PC-9 (cell line): ENCODE data around the gene NECAB2. TPM values are rescaled to one million over a fixed set of nuclear protein-coding genes. Genes with fewer than 3 reads are reported as not detected.

Experiments
- BruUV-seq: library from RNA; stranded (reverse); fragments of 400-500 nt; replicated peaks from 2 replicates; lab custom pipeline; 2021; lab: Mats Ljungman, UMichigan
- CTCF ChIA-PET: fragments of 300-600 bp; sonication (Branson Sonifier 250); formaldehyde crosslinking; loops from one replicate; lab custom pipeline; 2022; ENCODE audit warnings: antibody characterized with exemption; lab: Charles Lee
- POLR2A ChIA-PET: fragments of 300-600 bp; sonication (Branson Sonifier 250); formaldehyde crosslinking; loops from one replicate; lab custom pipeline; 2022; ENCODE audit warnings: antibody characterized with exemption; ENCODE audit not compliant: unreplicated experiment; lab: Charles Lee
- DNase-seq, 2 experiments: peaks; one replicate each; pipeline versions ENCODE4 v3.0.0 to v3.0.0-alpha.2; 2015 to 2022; ENCODE audit warnings: mixed read lengths in 1 of 2
- H2AFZ ChIP-seq: fragments of 200-600 bp; sonication (generic); 2 replicates; pipeline ENCODE4 v1.8.1; 2017; ENCODE audit warnings: antibody characterized with exemption
- H3F3A ChIP-seq: fragments of 200-600 bp; sonication (generic); 2 replicates; pipeline ENCODE4 v1.8.1; 2017; ENCODE audit warnings: antibody characterized with exemption, mild to moderate bottlenecking, low read depth; ENCODE audit not compliant: insufficient read depth
- H3K27ac ChIP-seq: fragments of 200-600 bp; sonication (generic); 2 replicates; pipeline ENCODE4 v1.6.1; 2016; ENCODE audit warnings: mixed run types
- H3K27me3 ChIP-seq: fragments of 200-600 bp; sonication (generic); 2 replicates; pipeline ENCODE4 v1.6.1; 2016; ENCODE audit warnings: low read depth, mixed run types; ENCODE audit not compliant: insufficient read depth
- H3K36me3 ChIP-seq: fragments of 200-600 bp; sonication (generic); 2 replicates; pipeline ENCODE4 v1.6.1; 2016; ENCODE audit warnings: low read depth, mixed run types
- H3K4me1 ChIP-seq: fragments of 200-600 bp; sonication (generic); replicated peaks from 2 replicates; pipeline ENCODE4 v1.6.1; 2016; ENCODE audit warnings: mixed run types; ENCODE audit not compliant: insufficient read depth
- H3K4me2 ChIP-seq: fragments of 200-600 bp; sonication (generic); 2 replicates; pipeline ENCODE4 v1.6.1; 2017; ENCODE audit warnings: mixed run types
- H3K4me3 ChIP-seq: fragments of 200-600 bp; sonication (generic); 2 replicates; pipeline ENCODE4 v1.6.1; 2016; ENCODE audit warnings: mixed run types
- H3K79me2 ChIP-seq: fragments of 200-600 bp; sonication (generic); 2 replicates; pipeline ENCODE4 v1.6.1; 2017; ENCODE audit warnings: low read depth, mixed run types
- H3K9me2 ChIP-seq: fragments of 200-600 bp; sonication (generic); 2 replicates; pipeline ENCODE4 v1.8.1; 2017; ENCODE audit warnings: mild to moderate bottlenecking; ENCODE audit not compliant: insufficient read depth
- H3K9me3 ChIP-seq: fragments of 200-600 bp; sonication (generic); 2 replicates; pipeline ENCODE4 v1.8.1; 2016; ENCODE audit warnings: low read depth; ENCODE audit not compliant: insufficient read depth
- H4K20me1 ChIP-seq: fragments of 200-600 bp; sonication (generic); 2 replicates; pipeline ENCODE4 v1.8.1; 2017; ENCODE audit not compliant: insufficient read depth
- CTCF ChIP-seq: fragments of 200-600 bp; sonication (generic); conservative IDR thresholded peaks from 2 replicates; pipeline ENCODE4 v1.6.1; 2017; ENCODE audit warnings: mixed run types, antibody characterized with exemption, mild to moderate bottlenecking, moderate library complexity
- EZH2 ChIP-seq: fragments of 200-600 bp; sonication (generic); IDR thresholded peaks from 2 replicates; pipeline ENCODE4 v1.8.0; 2017; ENCODE audit warnings: antibody characterized with exemption, low read depth
- intact Hi-C: fragments of 100-400 bp; cut with micrococcal nuclease; formaldehyde crosslinking; loops from one replicate; pipeline ENCODE4 v1.10.0; 2022; ENCODE audit not compliant: unreplicated experiment
- total RNA-seq: library from RNA; stranded (reverse); gene quantifications from 2 replicates; pipeline ENCODE4 v1.2.3, GENCODE V29; 2021

NECAB2 gene
- total RNA-seq, 1 experiment from 2014 or later = 0.74 TPM

DNA sequence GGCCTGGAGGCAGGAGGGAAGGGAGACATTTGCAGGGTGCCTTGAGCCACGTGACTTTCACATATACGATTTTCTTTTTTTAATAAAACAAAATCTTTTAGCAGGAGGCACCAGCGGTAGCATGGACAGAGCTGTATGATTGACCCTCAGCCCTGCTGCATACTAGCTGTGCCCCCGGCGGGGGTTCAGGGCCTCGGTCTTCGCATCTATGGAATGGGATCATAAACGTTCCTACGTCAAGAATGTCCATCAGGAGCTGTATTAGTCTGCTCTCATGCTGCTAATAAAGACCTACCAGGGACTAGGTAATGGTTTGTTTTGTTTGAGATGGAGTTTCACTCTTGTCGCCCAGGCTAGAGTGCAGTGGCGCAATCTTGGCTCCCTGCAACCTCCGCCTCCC is 47.4 kb downstream of the NECAB2 start:
- Histone ChIP-seq H3K9me3 (peaks cover 4% of the 10 kb centered on the region; the same call in 1 of the 2 replicates), H3K27ac (no peak overlapping the region), H3K27me3 (0 out of 2 replicates have a peak, but pooled peaks cover 7% of the 10 kb centered on the region), H2AFZ (no peak overlapping the region), H3K4me3 (no peak overlapping the region), H3K9me2 (no peaks in the 10 kb centered on the region), H3K4me1 (0 out of 2 replicates have a peak, but pooled peaks cover 3% of the 10 kb centered on the region), H3K4me2 (no peak overlapping the region), H3F3A (no peaks in the 10 kb centered on the region; the same call in none of the 2 replicates), H3K36me3 (no peaks in the 10 kb centered on the region), H3K79me2 (no peaks in the 10 kb centered on the region), H4K20me1 (no peaks in the 10 kb centered on the region)
- CTCF ChIA-PET = no interaction called here
- no peak for DNase-seq
- BruUV-seq = no TSS peak
- TF ChIP-seq CTCF (no peak), EZH2 (no peak)
- POLR2A ChIA-PET = no interaction called here
- intact Hi-C loops = loop anchor here (2.0 kb wide), 1 partner anchor 63 kb away; the partner anchor contains the start of gene OSGIN1

- no peaks in the 10 kb centered on the region for H3K79me2 ChIP-seq
- no peak overlapping the region for H2AFZ ChIP-seq
- H4K20me1 ChIP-seq = no peaks in the 10 kb centered on the region
- H3K27me3 ChIP-seq = peaks cover 16% of the 10 kb centered on the region; the same call in 1 of the 2 replicates
- H3K9me2 ChIP-seq = no peaks in the 10 kb centered on the region
- CTCF ChIA-PET = no interaction called here
- no peak overlapping the region for H3K4me3 ChIP-seq
- peaks cover 11% of the 10 kb centered on the region for H3K9me3 ChIP-seq
- H3K27ac ChIP-seq = no peak overlapping the region
- BruUV-seq = no TSS peak
- TF ChIP-seq EZH2 = no peak
- intact Hi-C loops = no loop called here
- no peaks in the 10 kb centered on the region for H3K36me3 ChIP-seq
- DNase-seq = no peak
- no peak overlapping the region for H3K4me2 ChIP-seq
- no peaks in the 10 kb centered on the region; the same call in none of the 2 replicates for H3F3A ChIP-seq
- H3K4me1 ChIP-seq = 0 out of 2 replicates have a peak, but pooled peaks cover 3% of the 10 kb centered on the region
- POLR2A ChIA-PET = no interaction called here
These were observed 48.4 kb downstream of the NECAB2 start for GRCh38 chr16:84016477-84016876.

- POLR2A ChIA-PET = no interaction called here
- H3K9me2 ChIP-seq = no peaks in the 10 kb centered on the region
- intact Hi-C loops = no loop called here
- no TSS peak for BruUV-seq
- no peak overlapping the region for H3K27ac ChIP-seq
- no peaks in the 10 kb centered on the region for H3K4me1 ChIP-seq
- no peaks in the 10 kb centered on the region for H3K79me2 ChIP-seq
- TF ChIP-seq EZH2 (no peak), CTCF (no peak)
- H2AFZ ChIP-seq = no peak overlapping the region
- no peaks in the 10 kb centered on the region; the same call in 1 of the 2 replicates for H3F3A ChIP-seq
- peaks cover 33% of the 10 kb centered on the region; the same call in 1 of the 2 replicates for H3K27me3 ChIP-seq
- peaks cover 14% of the 10 kb centered on the region for H3K9me3 ChIP-seq
- CTCF ChIA-PET = no interaction called here
- no peaks in the 10 kb centered on the region for H3K36me3 ChIP-seq
- H3K4me3 ChIP-seq = no peak overlapping the region
- DNase-seq = no peak
- no peaks in the 10 kb centered on the region for H4K20me1 ChIP-seq
- H3K4me2 ChIP-seq = no peak overlapping the region
These were observed 50.7 kb downstream of the NECAB2 start for GRCh38 chr16:84018710-84019109.

DNA sequence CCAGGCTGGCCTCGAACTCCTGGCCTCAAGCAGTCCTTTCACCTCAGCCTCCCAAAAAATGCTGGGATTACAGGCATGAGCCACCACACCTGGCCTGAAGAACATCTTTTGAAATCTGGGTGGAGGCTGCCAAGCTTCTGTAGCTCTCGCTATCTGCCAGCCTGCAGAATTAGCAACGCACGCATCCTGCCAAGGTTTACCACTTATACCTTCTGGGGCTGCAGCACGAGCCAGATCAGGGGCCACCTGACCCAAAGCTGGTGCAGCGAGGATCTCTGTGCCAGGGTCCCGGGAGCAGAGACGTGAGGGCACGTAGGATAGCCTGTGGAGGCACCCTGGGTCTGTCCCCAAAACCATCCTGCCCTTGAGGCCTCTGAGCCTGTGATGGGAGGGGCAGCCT is 52.3 kb downstream of the NECAB2 start:
- intact Hi-C loops = no loop called here
- no peaks in the 10 kb centered on the region for H4K20me1 ChIP-seq
- H3K9me3 ChIP-seq = peaks cover 14% of the 10 kb centered on the region
- TF ChIP-seq EZH2 (no peak), CTCF (no peak)
- BruUV-seq = no TSS peak
- no peak overlapping the region for H3K27ac ChIP-seq
- no peaks in the 10 kb centered on the region for H3K9me2 ChIP-seq
- no peak overlapping the region for H3K4me2 ChIP-seq
- no peaks in the 10 kb centered on the region for H3F3A ChIP-seq
- ChIA-PET CTCF (interaction anchor here (0.6 kb wide), 1 partner anchor 64 kb away, joined by 4 read pairs; no protein-coding TSS in a partner anchor), POLR2A (no interaction called here)
- H3K79me2 ChIP-seq = no peaks in the 10 kb centered on the region
- H3K4me1 ChIP-seq = no peaks in the 10 kb centered on the region
- peaks cover 36% of the 10 kb centered on the region; the same call in 1 of the 2 replicates for H3K27me3 ChIP-seq
- DNase-seq = no peak
- no peak overlapping the region for H2AFZ ChIP-seq
- H3K4me3 ChIP-seq = no peak overlapping the region
- H3K36me3 ChIP-seq = no peaks in the 10 kb centered on the region
